Liver (tissue), 3 donors: ENCODE data around the gene FOXO3.

Source experiments
- ATF3 ChIP-seq: IDR thresholded peaks from 2 replicates; pipeline ENCODE4 v1.6.1; 2016; ENCODE audit warnings: antibody characterized with exemption
- CTCF ChIP-seq: fragments of 150-350 bp; IDR thresholded peaks from 2 replicates; pipeline ENCODE4 v1.5.1; 2017; ENCODE audit warnings: improper control_type of control experiment, low read depth, low read length; ENCODE audit not compliant: missing input control
- FOXA2 ChIP-seq: IDR thresholded peaks from 2 replicates; pipeline ENCODE4 v1.6.1; 2016; ENCODE audit warnings: antibody characterized with exemption
- GABPA ChIP-seq, 2 donors: IDR thresholded peaks in 1 of 2; conservative IDR thresholded peaks in 1 of 2; 2 replicates each; pipeline ENCODE4 v1.6.1; 2016; ENCODE audit warnings: antibody characterized with exemption in 2 of 2, mild to moderate bottlenecking in 1 of 2, moderate library complexity in 1 of 2
- JUND ChIP-seq, 2 donors: IDR thresholded peaks; 2 replicates each; pipeline ENCODE4 v1.6.1; 2016; ENCODE audit warnings: antibody characterized with exemption in 2 of 2
- MAX ChIP-seq: IDR thresholded peaks from 2 replicates; pipeline ENCODE4 v1.6.1; 2016; ENCODE audit warnings: antibody characterized with exemption
- RAD21 ChIP-seq, 2 donors: IDR thresholded peaks; 2 replicates each; pipeline ENCODE4 v1.6.1; 2016; ENCODE audit warnings: antibody characterized with exemption in 2 of 2, mild to moderate bottlenecking in 2 of 2
- REST ChIP-seq: IDR thresholded peaks from 2 replicates; pipeline ENCODE4 v1.6.1; 2016; ENCODE audit warnings: antibody characterized with exemption, mild to moderate bottlenecking
- SP1 ChIP-seq: IDR thresholded peaks from 2 replicates; pipeline ENCODE4 v1.6.1; 2018; ENCODE audit warnings: antibody characterized with exemption, mild to moderate bottlenecking
- TAF1 ChIP-seq: conservative IDR thresholded peaks from 2 replicates; pipeline ENCODE4 v1.6.1; 2016; ENCODE audit warnings: antibody characterized with exemption, mild to moderate bottlenecking
- YY1 ChIP-seq: IDR thresholded peaks from 2 replicates; pipeline ENCODE4 v1.6.1; 2016; ENCODE audit warnings: antibody characterized with exemption, mild to moderate bottlenecking
- ZBTB33 ChIP-seq: IDR thresholded peaks from 2 replicates; pipeline ENCODE4 v1.6.1; 2016; ENCODE audit warnings: antibody characterized with exemption
- donor health status: healthy.
- donor health status: healthy.

- TF ChIP-seq CTCF (no peak), RAD21 (IDR thresholded peaks at IDR 0.05) (peak; percentile 49 to 67), SP1 (peak; percentile 63), ATF3 (peak; percentile 78), TAF1 (no peak), ZBTB33 (peak; percentile 75), YY1 (peak; percentile 81), JUND (IDR thresholded peaks at IDR 0.05) (peak; percentile 63), REST (peak; percentile 50), MAX (peak; percentile 88), FOXA2 (peak; percentile 91), GABPA (IDR thresholded peaks at IDR 0.05 in 1 of 2, conservative IDR thresholded peaks at IDR 0.05 in 1 of 2) (peak in 1 of 2 donors; percentile 53)
These were observed 33.9 kb downstream of the FOXO3 start for GRCh38 chr6:108594640-108595039.
